C4-2B (cell line): ENCODE data around the gene CATSPERD.

Experiments used
- H3K27ac ChIP-seq: fragments of 450-650 bp; 2 replicates; pipeline ENCODE4 v1.5.1; 2017
- CTCF ChIP-seq: fragments of 450-650 bp; conservative IDR thresholded peaks from 2 replicates; pipeline ENCODE4 v1.5.1; 2017; ENCODE audit warnings: mild to moderate bottlenecking
- ZFX ChIP-seq: fragments of 450-650 bp; IDR thresholded peaks from 2 replicates; pipeline ENCODE4 v1.6.1; 2017

CATSPERD gene

GRCh38 chr19:5811117-5811516, 90.7 kb downstream of the CATSPERD start:
- H3K27ac ChIP-seq = no peak overlapping the region
- no peak for TF ChIP-seq ZFX
- TF ChIP-seq CTCF = no peak

- no peak overlapping the region for H3K27ac ChIP-seq
- TF ChIP-seq ZFX (no peak), CTCF (no peak)
Observed at GRCh38 chr19:5814123-5814851, 93.8 kb downstream of the CATSPERD start.

GRCh38 chr19:5814852-5815246, 94.4 kb downstream of the CATSPERD start:
- TF ChIP-seq CTCF = no peak
- no peak for TF ChIP-seq ZFX
- no peak overlapping the region for H3K27ac ChIP-seq

- no peak overlapping the region for H3K27ac ChIP-seq
- TF ChIP-seq CTCF (no peak), ZFX (no peak)
Observed at GRCh38 chr19:5817218-5817617, 96.8 kb downstream of the CATSPERD start.

GRCh38 chr19:5818594-5818993, 98.2 kb downstream of the CATSPERD start:
- no peak for TF ChIP-seq CTCF
- TF ChIP-seq ZFX = no peak
- no peak overlapping the region for H3K27ac ChIP-seq

DNA sequence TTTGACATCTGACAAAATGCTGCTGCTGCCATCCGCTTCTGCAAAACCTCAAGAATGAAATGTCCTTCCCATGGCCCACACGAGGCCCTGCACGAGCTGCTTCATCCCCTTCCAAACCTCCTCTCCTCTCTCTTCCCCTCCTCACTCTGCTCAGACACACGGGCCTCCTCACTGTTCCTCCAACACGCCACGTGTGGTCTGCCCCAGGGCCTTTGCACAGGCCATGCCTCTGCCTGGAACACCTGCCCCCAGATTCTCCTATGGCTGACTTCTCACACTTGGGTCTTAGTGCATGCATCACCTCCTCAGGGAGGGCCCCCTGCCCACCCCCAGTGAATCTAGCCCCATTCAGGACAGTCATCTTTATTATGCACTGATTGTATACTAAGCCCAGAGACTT, 100.3 kb downstream of the CATSPERD start:
- TF ChIP-seq CTCF (no peak), ZFX (no peak)
- H3K27ac ChIP-seq = no peak overlapping the region

DNA sequence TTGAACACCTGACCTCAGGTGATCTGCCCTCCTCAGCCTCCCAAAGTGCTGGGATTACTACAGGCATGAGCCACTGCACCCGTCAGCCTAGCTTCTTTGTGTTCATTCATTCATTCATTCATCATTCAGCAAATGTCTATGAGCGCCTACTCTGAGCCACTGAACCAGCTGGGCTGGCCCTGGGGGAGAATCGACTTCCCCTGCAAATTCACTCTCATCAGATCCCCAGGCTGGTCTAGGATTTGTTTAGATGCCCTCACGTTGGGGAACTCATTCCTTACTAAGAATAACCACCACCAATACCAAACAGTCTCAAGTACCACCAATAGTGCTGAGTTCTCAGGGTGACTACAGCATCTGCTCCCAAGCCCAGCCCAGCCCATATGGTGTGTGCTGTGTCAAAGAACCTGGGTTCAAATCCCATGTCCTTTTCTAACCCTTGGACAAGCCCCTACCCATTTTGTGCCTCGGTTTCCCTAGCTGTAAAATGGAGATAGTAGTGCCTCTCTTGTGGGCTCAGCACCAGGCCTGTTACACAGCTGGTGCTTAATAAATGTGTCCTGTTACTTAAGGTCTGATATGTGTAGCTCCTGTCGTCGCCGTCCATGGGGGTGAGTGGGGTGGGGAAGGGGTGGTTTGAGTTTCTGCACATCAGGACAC, 101.2 kb downstream of the CATSPERD start:
- TF ChIP-seq ZFX = no peak
- no peak for TF ChIP-seq CTCF
- no peak overlapping the region for H3K27ac ChIP-seq
